Mononuclear cell (primary cell): ENCODE results near the gene ADGRB3. TPM values are rescaled to one million over a fixed set of nuclear protein-coding genes. Genes with fewer than 3 reads are reported as not detected.

Experiments used
- H3K27me3 ChIP-seq: 2 replicates; pipeline ENCODE4 v1.6.0; 2011; ENCODE audit warnings: low read length, control low read depth; ENCODE audit not compliant: insufficient read depth
- H3K4me1 ChIP-seq: 2 replicates; pipeline ENCODE4 v1.5.1; 2011; ENCODE audit warnings: mild to moderate bottlenecking, low read length, control low read depth; ENCODE audit not compliant: insufficient read depth
- H3K4me3 ChIP-seq: 2 replicates; pipeline ENCODE4 v1.5.1; 2011; ENCODE audit warnings: mild to moderate bottlenecking, low read length, moderate library complexity
- H3K9me3 ChIP-seq: 2 replicates; pipeline ENCODE4 v1.5.1; 2011; ENCODE audit warnings: low read depth, mild to moderate bottlenecking, control low read depth, low read length
- total RNA-seq: library from RNA; depleted of rRNA; stranded (reverse); fragments of >200 nt; gene quantifications from one replicate; pipeline ENCODE4 v1.2.3, GENCODE V29; 2012

Gene ADGRB3
- total RNA-seq, 1 donor = 0.10 TPM

DNA sequence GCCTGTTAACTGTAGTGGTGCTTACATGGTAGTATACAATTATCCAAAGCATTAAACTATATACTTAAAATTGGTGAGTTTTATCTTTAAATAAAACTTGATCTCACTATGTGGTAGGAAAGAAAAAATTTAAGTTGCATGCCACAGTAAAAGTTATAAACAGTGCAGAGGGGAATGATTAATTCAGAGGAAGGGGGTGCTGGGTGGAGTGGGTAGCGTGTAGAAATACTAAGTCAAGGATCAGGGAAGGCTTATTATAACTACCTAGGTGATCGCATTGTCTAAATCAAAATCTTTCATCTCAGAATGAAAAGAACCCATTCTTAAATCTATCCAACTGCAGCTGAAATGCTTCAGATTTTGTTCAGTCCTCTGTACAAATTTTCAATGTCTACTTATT lies 428.3 kb downstream of the ADGRB3 start:
- Histone ChIP-seq H3K27me3 (no peaks in the 10 kb centered on the region), H3K4me1 (no peaks in the 10 kb centered on the region), H3K4me3 (no peak overlapping the region), H3K9me3 (no peaks in the 10 kb centered on the region)

DNA sequence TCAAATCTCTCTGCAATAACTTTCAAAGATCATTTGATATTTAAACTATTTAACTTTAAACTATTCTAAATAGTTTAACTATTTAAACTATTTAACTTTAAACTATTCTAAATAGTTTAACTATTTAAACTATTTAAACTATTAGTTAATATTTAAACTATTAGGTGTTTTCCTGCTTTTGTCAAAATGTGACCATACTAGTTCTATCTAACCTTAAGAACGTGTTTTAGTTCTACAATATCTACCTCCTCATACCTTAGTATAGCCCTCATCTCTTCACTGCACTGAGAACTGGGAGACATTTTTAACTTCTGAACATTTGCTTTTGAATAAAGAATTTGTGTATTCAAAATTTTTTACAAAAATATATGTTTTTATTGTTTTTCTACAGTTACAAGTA lies 429.1 kb downstream of the ADGRB3 start:
- Histone ChIP-seq H3K9me3 (no peaks in the 10 kb centered on the region), H3K27me3 (no peaks in the 10 kb centered on the region), H3K4me3 (no peak overlapping the region), H3K4me1 (no peaks in the 10 kb centered on the region)

DNA sequence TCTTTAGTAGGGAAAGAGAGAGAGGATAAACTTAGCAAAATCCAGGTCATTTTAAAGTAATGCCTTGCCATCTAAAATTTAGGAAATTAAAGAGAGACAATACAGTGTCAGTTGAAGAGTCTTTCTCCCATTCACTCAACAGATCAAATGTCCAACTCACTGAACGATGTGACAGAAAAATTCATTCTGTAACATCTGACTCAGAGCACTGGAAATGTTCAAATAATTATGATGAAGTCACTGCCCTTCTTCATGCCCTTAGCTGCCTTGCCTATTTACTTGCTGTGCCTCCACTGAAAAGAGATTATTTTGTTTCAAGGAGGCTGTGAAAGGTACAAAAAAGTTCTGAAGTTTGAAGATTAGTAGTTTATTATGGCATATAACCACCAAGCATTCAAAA lies 434.8 kb downstream of the ADGRB3 start:
- Histone ChIP-seq H3K4me3 (no peak overlapping the region), H3K4me1 (no peaks in the 10 kb centered on the region), H3K27me3 (no peaks in the 10 kb centered on the region), H3K9me3 (no peaks in the 10 kb centered on the region)

DNA sequence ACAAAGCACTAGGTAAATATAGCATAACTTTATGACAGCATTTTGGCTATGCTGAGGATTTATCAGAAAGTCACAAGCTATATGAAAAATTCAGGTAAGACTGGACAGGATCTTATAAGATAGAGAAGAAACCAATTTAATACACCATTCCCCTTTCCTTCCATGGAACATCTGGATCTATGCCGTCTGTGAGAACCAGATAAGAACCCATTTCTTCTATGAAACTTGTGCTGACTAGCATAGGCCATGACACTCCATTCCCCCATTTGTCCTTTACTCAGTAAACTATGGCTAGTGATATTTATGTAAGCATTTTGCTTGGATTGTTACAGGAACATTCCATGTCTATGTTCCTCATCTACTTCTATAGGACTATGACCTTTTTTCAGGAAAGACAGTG lies 437.7 kb downstream of the ADGRB3 start:
- Histone ChIP-seq H3K9me3 (no peaks in the 10 kb centered on the region), H3K27me3 (no peaks in the 10 kb centered on the region), H3K4me3 (no peak overlapping the region), H3K4me1 (no peaks in the 10 kb centered on the region)

DNA sequence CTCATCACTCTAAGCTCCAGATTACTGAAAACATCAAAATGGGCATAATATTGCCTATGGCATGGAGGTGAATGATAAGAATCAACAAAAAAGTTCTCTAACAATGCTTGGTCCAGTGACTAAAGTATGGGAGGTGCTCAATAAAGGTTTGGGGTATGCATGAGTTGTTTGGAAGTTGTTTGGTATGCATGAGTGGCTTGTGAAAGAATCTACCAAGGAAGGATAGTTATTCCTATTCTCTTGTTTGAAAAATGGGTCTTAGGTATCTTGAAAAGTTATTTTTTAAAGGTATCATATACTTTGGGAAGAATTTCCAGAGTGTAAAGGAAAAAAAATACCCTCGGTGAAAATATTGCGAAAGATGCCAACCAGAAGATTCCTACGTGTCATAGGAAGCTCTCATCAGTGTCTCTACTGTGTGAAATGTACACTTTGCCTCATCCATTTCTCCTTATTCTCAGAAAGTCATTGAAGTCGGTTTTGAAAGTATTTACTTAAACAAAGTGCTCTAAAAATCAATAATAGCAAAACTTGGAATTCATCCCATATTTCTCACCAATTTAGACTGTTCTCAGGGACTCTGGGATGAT lies 449.8 kb downstream of the ADGRB3 start:
- Histone ChIP-seq H3K27me3 (no peaks in the 10 kb centered on the region), H3K4me3 (no peak overlapping the region), H3K9me3 (no peaks in the 10 kb centered on the region), H3K4me1 (no peaks in the 10 kb centered on the region)

DNA sequence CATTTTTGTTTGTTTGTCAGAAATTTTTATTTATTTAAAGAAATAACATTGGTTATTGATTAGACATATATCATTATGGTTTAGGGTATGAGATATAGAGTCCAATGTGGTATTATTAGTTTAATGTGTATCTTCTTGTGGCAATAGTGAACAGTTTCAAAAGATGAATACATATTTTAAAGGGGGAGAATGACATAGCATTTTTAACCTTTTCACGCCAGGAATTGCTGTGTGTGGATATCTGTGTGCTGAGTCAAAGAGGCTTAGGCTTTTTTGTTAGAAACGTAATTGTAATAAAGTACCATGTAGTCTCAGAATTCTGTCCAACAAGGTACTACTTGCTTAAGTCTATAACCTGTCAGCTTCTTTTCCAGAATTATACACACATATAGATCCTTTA lies 451.6 kb downstream of the ADGRB3 start:
- H3K9me3 ChIP-seq = no peaks in the 10 kb centered on the region
- no peaks in the 10 kb centered on the region for H3K4me1 ChIP-seq
- no peaks in the 10 kb centered on the region for H3K27me3 ChIP-seq
- no peak overlapping the region for H3K4me3 ChIP-seq

DNA sequence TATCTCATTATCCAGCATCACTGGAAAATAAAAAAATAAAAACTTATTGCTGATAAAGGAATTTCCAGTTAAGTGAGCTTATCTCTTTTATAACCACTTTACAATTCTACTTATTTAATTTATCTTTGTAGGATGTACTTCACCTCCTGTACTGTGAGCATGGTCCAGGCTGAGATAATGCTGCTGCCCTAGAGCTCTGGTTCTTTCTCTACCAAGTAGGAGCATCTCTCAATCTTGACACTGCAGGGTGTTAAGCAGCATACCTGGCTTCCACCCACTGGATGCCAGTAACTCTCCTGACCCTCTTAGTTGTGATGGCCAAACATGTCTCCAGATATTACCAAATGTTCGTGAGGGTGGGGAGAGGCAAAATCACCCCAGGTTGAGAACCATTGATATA lies 454.5 kb downstream of the ADGRB3 start:
- H3K4me3 ChIP-seq = no peak overlapping the region
- H3K4me1 ChIP-seq = no peaks in the 10 kb centered on the region
- H3K27me3 ChIP-seq = no peaks in the 10 kb centered on the region
- no peaks in the 10 kb centered on the region for H3K9me3 ChIP-seq

DNA sequence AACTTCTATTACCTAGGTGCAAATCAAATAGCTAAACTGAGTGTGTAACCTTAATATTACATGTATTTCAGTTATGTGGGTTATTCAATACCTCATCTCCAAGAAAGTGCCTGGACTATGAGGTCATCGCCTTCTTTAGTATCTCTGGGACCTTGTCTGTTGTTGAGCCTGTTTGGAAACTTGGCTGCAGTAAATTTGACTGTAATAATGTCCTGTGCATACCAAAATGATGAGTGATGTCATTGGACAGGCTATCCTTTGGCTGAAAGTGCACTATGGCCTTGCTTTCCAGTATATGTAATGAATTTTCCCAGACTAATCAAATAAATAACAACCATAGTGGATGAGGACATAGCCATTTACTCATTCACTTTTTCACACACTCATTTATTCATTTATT lies 455.1 kb downstream of the ADGRB3 start:
- no peaks in the 10 kb centered on the region for H3K9me3 ChIP-seq
- no peak overlapping the region for H3K4me3 ChIP-seq
- no peaks in the 10 kb centered on the region for H3K4me1 ChIP-seq

DNA sequence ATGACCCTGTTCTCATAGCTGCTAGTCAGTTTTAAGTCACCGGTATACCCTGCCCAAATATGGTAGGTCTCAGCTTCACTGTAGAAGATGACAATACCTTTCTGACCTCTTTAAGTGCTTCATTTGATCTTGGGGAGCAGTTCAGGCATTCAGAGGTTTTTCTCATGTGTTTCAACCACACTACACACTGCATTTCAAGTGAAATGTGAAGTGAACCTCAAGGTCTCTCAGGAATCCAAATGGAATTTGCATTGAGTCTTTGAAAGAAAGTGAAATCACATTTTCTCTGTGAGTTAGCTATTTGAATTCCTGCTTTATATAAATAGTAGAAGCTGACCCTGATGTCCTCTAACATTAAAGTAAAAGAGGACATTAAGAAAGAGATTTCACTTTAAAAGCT lies 461.6 kb downstream of the ADGRB3 start:
- Histone ChIP-seq H3K4me3 (no peak overlapping the region), H3K27me3 (no peaks in the 10 kb centered on the region), H3K4me1 (no peaks in the 10 kb centered on the region), H3K9me3 (no peaks in the 10 kb centered on the region)

More for the DNA sequence above, 455.1 kb downstream of the ADGRB3 start:
- no peaks in the 10 kb centered on the region for H3K27me3 ChIP-seq

DNA sequence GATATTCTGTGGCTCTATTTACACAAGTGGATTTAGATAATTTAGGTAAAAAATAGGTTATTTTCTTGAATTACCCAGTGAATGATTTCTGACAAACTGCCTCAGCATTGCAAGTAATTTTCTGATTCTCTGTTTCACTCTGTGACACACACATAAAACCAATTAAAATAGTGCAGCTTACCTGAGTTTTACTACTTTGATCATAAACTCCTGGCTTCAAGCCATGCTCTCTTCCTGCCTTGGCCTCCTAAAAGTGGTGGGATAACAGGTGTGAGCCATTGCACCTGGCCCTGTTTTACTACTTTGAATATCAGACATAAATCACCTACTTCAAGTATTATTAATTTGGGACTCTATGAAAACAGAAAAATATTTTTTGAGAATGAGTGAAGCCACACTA lies 462.9 kb downstream of the ADGRB3 start:
- Histone ChIP-seq H3K9me3 (no peaks in the 10 kb centered on the region), H3K27me3 (no peaks in the 10 kb centered on the region), H3K4me1 (no peaks in the 10 kb centered on the region), H3K4me3 (no peak overlapping the region)

DNA sequence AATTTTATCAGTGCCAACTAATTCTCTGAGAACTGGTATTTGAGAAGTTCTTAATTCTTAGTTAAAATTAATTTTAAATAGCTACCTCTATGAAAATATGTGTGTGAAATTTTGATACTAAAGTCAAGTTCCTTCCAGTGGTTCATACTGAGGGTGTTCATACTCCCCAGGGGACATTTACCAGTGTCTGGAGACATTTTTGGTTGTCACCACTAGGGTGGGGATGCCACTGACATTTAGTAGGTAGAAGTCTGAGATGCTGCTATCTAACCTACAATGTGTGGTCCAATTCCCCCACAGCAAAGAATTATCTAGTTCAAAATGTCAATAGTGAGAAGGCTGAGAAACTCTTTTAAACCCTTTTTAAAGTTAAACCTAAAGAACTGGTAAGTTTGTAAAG lies 463.8 kb downstream of the ADGRB3 start:
- Histone ChIP-seq H3K9me3 (no peaks in the 10 kb centered on the region), H3K4me1 (no peaks in the 10 kb centered on the region), H3K4me3 (no peak overlapping the region), H3K27me3 (no peaks in the 10 kb centered on the region)

DNA sequence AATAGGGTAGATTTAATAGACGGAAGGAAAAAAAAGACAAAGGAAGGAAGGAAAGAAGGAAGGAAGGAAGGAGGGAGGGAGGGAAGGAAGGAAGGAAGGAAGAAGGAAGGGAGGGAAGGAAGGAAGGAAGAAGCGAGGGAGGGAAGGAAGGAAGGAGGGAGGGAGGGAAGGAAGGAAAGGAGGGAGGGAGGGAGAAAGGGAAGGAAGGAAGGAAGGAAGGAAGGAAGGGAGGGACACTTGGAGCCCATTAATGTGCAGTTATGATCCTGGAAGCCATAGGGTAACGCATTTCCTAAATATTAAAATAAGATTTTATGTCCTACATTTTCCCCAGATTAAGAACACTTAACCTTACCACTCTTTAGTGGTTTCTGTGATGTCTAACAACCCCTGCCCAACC lies 465.7 kb downstream of the ADGRB3 start:
- Histone ChIP-seq H3K27me3 (no peaks in the 10 kb centered on the region), H3K4me1 (no peaks in the 10 kb centered on the region), H3K4me3 (no peak overlapping the region), H3K9me3 (no peaks in the 10 kb centered on the region)

DNA sequence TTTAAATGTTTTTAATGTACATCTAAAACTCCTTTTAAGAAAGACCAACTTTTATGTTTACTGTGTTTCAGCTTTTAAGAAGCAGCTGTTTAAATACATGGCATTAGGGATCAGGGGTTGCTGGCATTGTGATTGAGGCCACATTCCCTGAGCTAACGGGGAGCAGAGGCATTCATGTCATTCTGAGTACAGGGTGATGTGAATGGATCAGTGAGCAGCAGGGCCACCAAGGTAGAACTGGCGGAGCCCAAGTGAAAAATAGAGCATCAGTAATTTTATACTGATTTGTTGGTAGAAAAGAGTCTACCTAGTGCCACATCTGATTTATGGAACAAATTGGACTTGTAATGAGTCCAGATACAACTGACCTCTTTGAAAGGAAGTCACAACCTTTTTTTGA lies 467.3 kb downstream of the ADGRB3 start:
- Histone ChIP-seq H3K4me1 (no peaks in the 10 kb centered on the region), H3K4me3 (no peak overlapping the region), H3K27me3 (no peaks in the 10 kb centered on the region), H3K9me3 (no peaks in the 10 kb centered on the region)

DNA sequence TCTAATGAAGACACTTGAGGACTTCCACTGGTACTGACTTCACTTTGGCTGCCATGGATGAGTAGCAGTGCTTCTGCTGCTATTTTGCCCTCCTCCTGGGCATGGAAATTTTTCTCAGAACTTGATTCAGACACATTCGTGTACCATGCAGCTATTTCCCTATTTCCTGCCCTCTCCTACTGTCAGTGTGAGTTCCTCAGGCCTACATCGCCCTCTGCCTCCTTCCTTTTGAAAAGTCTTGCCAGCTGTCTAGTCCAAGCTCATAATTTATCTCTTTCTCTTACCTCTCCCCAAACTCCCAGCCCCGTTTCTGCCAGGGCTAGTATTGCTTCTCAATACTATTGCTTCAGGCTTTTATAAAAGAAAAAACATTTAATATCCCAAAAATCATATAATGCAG lies 470.2 kb downstream of the ADGRB3 start:
- H3K9me3 ChIP-seq = no peaks in the 10 kb centered on the region

DNA sequence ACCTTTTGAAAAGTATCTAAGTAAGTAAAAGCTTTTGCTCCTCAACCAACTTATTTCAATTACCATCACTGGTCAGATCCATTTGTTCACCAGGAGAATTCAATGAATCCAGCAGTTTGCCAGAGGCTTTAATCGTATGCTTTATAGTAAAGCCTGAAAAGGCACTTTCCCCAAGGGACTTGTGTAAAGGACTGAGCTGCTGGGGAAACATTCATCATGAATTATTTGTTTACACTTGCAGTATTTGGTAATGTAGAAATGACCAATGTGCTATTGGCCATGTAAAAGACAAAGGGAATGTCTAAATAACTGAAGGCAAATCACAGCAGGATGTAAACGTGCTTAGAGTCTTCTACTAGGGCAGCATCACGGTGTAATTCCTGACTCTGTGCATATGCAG lies 471.4 kb downstream of the ADGRB3 start:
- Histone ChIP-seq H3K27me3 (no peaks in the 10 kb centered on the region), H3K9me3 (no peaks in the 10 kb centered on the region), H3K4me1 (no peaks in the 10 kb centered on the region), H3K4me3 (no peak overlapping the region)

More for the DNA sequence above, 470.2 kb downstream of the ADGRB3 start:
- Histone ChIP-seq H3K27me3 (no peaks in the 10 kb centered on the region), H3K4me1 (no peaks in the 10 kb centered on the region), H3K4me3 (no peak overlapping the region)

DNA sequence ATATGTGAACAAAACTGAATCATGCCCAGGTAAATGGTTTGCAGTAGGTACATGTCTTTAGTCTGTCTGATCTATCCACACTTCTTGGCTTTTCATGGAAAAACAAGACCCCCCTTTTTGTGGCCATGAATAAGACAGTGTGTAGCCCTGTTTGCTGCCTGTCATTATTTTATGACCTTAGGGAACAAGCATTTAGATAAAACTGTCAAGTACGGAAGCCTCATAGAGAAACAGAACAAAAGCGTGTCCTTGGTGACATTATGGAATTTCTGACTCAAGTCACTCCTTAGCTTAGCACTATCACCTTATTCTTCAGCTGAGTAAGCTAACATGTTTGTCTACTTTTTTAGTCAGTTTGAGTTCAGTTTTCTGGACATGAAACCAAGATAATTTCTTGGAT lies 476.2 kb downstream of the ADGRB3 start:
- no peaks in the 10 kb centered on the region for H3K4me1 ChIP-seq
- H3K27me3 ChIP-seq = no peaks in the 10 kb centered on the region
- H3K4me3 ChIP-seq = no peak overlapping the region
- no peaks in the 10 kb centered on the region for H3K9me3 ChIP-seq
